ENCODE results near the gene CALM1.

The CALM1 gene

GRCh38 chr14:90373887-90374286 lies 22.9 kb upstream of the CALM1 start:
- Histone ChIP-seq H3K9ac (ENCODE audit: low read length) (no peak overlapping the region), H3K9me3 (ENCODE audit: control insufficient read depth, low read length) (no peaks in the 10 kb centered on the region), H3K27me3 (replicated peaks; ENCODE audit: control insufficient read depth, insufficient read depth, low read length) (no peaks in the 10 kb centered on the region), H3K36me3 (ENCODE audit: control insufficient read depth, insufficient read depth, low read length, severe bottlenecking) (no peaks in the 10 kb centered on the region), H3K4me3 (ENCODE audit: low read length) (no peak overlapping the region), H3K4me1 (ENCODE audit: control insufficient read depth, insufficient read depth, low read length) (no peaks in the 10 kb centered on the region)
- DNase-seq (ENCODE audit: low read depth), result no peak

DNA sequence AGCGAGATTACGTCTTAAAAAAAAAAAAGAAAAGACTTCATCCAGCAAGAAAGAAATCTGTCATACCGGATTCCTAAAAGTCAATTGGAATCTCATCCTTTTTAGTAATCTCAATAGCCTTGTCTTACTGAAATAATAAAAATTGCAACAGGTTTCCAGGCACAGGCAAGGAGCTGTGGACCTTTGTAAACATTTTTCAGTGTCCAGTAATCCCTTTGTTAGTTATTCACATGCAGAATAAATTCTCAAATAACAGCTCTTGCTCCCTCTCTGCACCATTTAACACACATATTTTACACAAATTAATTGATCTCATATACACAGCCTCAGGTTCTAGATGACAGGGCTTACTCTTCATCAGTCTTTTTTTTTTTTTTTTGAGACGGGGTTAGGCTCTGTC lies 22.0 kb upstream of the CALM1 start:
- H3K9me3 ChIP-seq (ENCODE audit: control insufficient read depth, low read length), result no peaks in the 10 kb centered on the region
- H3K4me3 ChIP-seq (ENCODE audit: low read length), result no peak overlapping the region

GRCh38 chr14:90375934-90376333 lies 20.9 kb upstream of the CALM1 start:
- Histone ChIP-seq H3K9me3 (ENCODE audit: control insufficient read depth, low read length) (no peaks in the 10 kb centered on the region), H3K9ac (ENCODE audit: low read length) (no peak overlapping the region), H3K27me3 (replicated peaks; ENCODE audit: control insufficient read depth, insufficient read depth, low read length) (no peaks in the 10 kb centered on the region), H3K4me1 (ENCODE audit: control insufficient read depth, insufficient read depth, low read length) (peaks cover 2% of the 10 kb centered on the region), H3K4me3 (ENCODE audit: low read length) (no peak overlapping the region), H3K36me3 (ENCODE audit: control insufficient read depth, insufficient read depth, low read length, severe bottlenecking) (no peaks in the 10 kb centered on the region)
- DNase-seq (ENCODE audit: low read depth), result no peak

More for the DNA sequence above, 22.0 kb upstream of the CALM1 start:
- no peak for DNase-seq (ENCODE audit: low read depth)
- no peak overlapping the region for H3K9ac ChIP-seq (ENCODE audit: low read length)
- no peaks in the 10 kb centered on the region for H3K36me3 ChIP-seq (ENCODE audit: control insufficient read depth, insufficient read depth, low read length, severe bottlenecking)
- no peaks in the 10 kb centered on the region for H3K27me3 ChIP-seq (replicated peaks; ENCODE audit: control insufficient read depth, insufficient read depth, low read length)
- no peaks in the 10 kb centered on the region for H3K4me1 ChIP-seq (ENCODE audit: control insufficient read depth, insufficient read depth, low read length)

DNA sequence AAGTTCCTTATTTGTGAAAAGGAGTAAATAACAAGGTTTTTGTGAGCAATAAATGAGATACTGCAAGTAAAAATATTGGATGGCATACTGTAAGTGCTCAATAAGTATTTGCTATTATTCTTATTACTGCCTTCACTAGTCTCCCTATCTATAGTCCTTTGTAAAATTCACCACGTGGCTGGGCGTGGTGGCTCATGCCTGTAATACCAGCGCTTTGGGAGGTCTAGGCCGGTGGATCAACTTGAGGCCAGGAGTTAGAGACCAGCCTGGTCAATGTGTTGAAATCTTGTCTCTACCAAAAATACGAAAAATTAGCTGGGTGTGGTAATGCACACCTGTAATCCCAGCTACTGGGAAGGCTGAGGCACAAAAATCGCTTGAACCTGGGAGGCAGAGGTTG lies 18.6 kb upstream of the CALM1 start:
- Histone ChIP-seq H3K9ac (ENCODE audit: low read length) (no peak overlapping the region), H3K9me3 (ENCODE audit: control insufficient read depth, low read length) (no peaks in the 10 kb centered on the region), H3K27me3 (replicated peaks; ENCODE audit: control insufficient read depth, insufficient read depth, low read length) (no peaks in the 10 kb centered on the region), H3K36me3 (ENCODE audit: control insufficient read depth, insufficient read depth, low read length, severe bottlenecking) (no peaks in the 10 kb centered on the region), H3K4me3 (ENCODE audit: low read length) (no peak overlapping the region), H3K4me1 (ENCODE audit: control insufficient read depth, insufficient read depth, low read length) (peaks cover 17% of the 10 kb centered on the region)
- no peak for DNase-seq (ENCODE audit: low read depth)

DNA sequence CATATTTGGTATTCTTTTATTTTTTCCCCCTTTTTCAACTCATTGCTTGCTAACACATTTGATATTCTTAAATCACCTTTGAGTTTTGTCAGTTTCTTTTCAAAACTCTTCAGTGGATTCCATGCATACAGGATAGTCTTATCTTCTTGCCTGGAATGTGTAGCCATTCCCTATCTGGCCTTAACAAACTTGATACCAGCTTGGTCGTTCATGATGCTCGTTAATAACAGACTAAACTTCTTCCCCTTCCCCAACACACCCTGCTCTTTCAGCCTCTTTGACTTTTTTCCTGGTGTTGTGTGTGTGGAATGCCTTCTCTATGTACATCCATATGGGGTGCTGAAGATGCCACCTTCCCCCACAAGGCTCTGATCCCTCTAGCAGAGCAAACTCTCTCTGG lies 17.7 kb upstream of the CALM1 start:
- no peaks in the 10 kb centered on the region for H3K36me3 ChIP-seq (ENCODE audit: control insufficient read depth, insufficient read depth, low read length, severe bottlenecking)
- H3K4me1 ChIP-seq (ENCODE audit: control insufficient read depth, insufficient read depth, low read length), result peaks cover 25% of the 10 kb centered on the region
- DNase-seq (ENCODE audit: low read depth), result no peak
- no peak overlapping the region for H3K4me3 ChIP-seq (ENCODE audit: low read length)
- no peak overlapping the region for H3K9ac ChIP-seq (ENCODE audit: low read length)
- no peaks in the 10 kb centered on the region for H3K9me3 ChIP-seq (ENCODE audit: control insufficient read depth, low read length)
- no peaks in the 10 kb centered on the region for H3K27me3 ChIP-seq (replicated peaks; ENCODE audit: control insufficient read depth, insufficient read depth, low read length)

- Histone ChIP-seq H3K36me3 (ENCODE audit: control insufficient read depth, insufficient read depth, low read length, severe bottlenecking) (no peaks in the 10 kb centered on the region), H3K4me3 (ENCODE audit: low read length) (peak overlapping the region; percentile 90), H3K9me3 (ENCODE audit: control insufficient read depth, low read length) (no peaks in the 10 kb centered on the region), H3K27me3 (replicated peaks; ENCODE audit: control insufficient read depth, insufficient read depth, low read length) (no peaks in the 10 kb centered on the region), H3K9ac (ENCODE audit: low read length) (peak overlapping the region; percentile 99), H3K4me1 (ENCODE audit: control insufficient read depth, insufficient read depth, low read length) (peaks cover 35% of the 10 kb centered on the region)
- DNase-seq (ENCODE audit: low read depth), result no peak
Observed at GRCh38 chr14:90381011-90381786, 15.6 kb upstream of the CALM1 start.

- H3K36me3 ChIP-seq (ENCODE audit: control insufficient read depth, insufficient read depth, low read length, severe bottlenecking), result no peaks in the 10 kb centered on the region
- H3K4me3 ChIP-seq (ENCODE audit: low read length), result peak overlapping the region; percentile 90
- no peaks in the 10 kb centered on the region for H3K27me3 ChIP-seq (replicated peaks; ENCODE audit: control insufficient read depth, insufficient read depth, low read length)
- peaks cover 41% of the 10 kb centered on the region for H3K4me1 ChIP-seq (ENCODE audit: control insufficient read depth, insufficient read depth, low read length)
- H3K9me3 ChIP-seq (ENCODE audit: control insufficient read depth, low read length), result no peaks in the 10 kb centered on the region
- H3K9ac ChIP-seq (ENCODE audit: low read length), result peak overlapping the region; percentile 99
- DNase-seq (ENCODE audit: low read depth), result no peak
Observed at GRCh38 chr14:90381999-90382451, 14.8 kb upstream of the CALM1 start.

DNA sequence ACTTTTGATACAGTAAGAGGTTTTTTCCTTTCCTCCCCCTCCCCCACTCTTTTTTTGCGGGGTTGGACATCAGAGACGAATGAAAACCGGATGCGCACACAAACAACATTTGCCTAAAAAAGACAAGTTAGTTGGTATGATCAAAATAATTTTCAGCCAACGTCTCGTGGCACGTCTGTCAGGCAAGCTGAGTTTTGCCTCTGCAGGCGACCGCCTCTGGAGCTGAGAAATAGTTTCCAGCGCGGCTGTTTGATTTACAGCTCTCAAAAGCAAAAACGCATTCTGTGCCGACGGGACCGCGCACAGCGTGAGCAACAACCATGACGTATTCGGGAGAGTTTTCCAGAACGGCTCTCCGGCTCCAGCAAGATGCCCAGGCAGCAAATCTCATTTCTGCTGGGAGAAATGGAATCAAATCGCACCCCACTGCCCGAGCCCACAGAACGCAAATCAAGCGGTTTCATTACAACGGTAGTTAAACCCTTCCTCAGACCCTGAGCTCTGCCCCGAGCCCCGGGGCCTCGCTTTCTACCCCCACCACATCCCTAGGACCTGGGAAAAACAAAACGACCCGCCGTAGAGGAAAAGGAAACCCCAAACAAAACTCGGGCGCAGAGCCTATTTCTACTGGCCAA lies 14.2 kb upstream of the CALM1 start:
- no peaks in the 10 kb centered on the region for H3K9me3 ChIP-seq (ENCODE audit: control insufficient read depth, low read length)

DNA sequence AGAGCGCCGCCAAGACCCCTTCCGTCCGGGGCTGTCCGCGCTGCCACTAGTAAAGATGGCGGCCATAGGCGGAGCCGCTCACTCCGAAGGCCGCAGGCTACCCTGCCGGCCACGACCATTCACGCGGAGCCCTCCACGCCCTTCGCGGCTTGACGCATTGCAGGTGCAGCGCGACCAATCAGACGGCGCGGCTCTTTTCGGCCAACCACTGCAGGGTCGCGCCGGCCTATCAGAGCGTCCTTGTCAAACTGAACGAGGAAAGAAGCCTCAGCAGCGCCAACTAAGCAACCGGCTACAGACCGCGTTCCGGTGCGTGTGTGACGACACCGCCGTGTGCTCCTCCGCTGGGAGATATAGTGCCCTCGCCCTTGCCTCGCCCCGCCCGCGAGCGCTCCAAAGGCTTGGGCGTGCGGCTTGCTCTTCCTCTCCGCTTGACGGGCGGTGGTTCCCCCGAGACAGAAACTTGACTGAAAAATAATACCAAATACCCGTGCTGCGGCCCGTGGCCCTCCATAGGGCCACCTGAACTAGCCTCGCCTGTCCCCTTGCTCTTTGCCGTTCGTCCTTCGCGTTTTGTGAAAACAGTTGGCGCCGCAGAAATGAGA lies 13.6 kb upstream of the CALM1 start:
- Histone ChIP-seq H3K36me3 (ENCODE audit: control insufficient read depth, insufficient read depth, low read length, severe bottlenecking) (no peaks in the 10 kb centered on the region), H3K27me3 (replicated peaks; ENCODE audit: control insufficient read depth, insufficient read depth, low read length) (no peaks in the 10 kb centered on the region), H3K9ac (ENCODE audit: low read length) (peak overlapping the region; percentile 99), H3K4me3 (ENCODE audit: low read length) (peak overlapping the region; percentile 90), H3K9me3 (ENCODE audit: control insufficient read depth, low read length) (no peaks in the 10 kb centered on the region), H3K4me1 (ENCODE audit: control insufficient read depth, insufficient read depth, low read length) (peaks cover 53% of the 10 kb centered on the region)
- peak; percentile 100 for DNase-seq (ENCODE audit: low read depth)

More for the DNA sequence above, 14.2 kb upstream of the CALM1 start:
- Histone ChIP-seq H3K27me3 (replicated peaks; ENCODE audit: control insufficient read depth, insufficient read depth, low read length) (no peaks in the 10 kb centered on the region), H3K36me3 (ENCODE audit: control insufficient read depth, insufficient read depth, low read length, severe bottlenecking) (no peaks in the 10 kb centered on the region), H3K4me3 (ENCODE audit: low read length) (peak overlapping the region; percentile 90), H3K9ac (ENCODE audit: low read length) (peak overlapping the region; percentile 99), H3K4me1 (ENCODE audit: control insufficient read depth, insufficient read depth, low read length) (peaks cover 47% of the 10 kb centered on the region)
- DNase-seq (ENCODE audit: low read depth), result peak; percentile 87

DNA sequence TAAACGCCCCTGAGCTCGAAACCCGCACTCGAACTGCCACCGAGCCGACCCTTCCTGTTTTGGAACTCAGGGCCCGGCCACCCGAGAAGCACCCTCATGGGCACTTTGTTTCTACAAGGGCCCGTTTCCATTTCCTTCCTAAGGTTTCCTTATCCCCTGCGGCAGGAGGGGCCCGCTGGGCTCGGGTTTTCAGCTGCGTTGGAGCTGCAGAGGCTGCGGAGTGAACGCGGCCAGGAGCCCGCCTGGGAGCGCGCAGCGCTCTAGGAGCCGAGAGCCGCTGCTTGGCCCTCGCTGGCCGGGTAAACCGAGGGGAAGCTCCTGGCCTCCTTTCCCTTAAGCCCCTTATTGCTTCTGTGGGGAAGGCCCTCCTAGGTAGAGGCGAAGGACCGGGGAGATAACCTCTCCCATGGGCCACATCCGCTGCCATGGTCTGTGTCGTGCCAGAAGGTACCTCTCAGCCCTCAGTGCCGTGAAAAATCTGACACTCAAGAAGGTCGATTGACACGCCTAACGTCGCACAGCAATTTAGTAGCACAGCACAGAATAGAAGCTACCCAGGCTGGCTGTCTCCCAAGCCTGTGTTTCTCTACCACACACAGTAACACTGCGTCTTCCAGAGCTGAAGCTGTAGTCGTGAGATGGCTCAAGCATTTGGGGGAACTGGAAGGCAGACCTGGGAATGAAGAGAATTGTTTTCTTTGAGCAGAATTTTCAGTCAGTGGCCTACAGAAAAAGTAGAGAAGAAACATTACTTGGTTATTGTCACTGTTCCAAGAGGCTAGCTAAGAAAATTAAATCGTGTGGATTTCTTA lies 12.9 kb upstream of the CALM1 start:
- H3K27me3 ChIP-seq (replicated peaks; ENCODE audit: control insufficient read depth, insufficient read depth, low read length), result no peaks in the 10 kb centered on the region
- H3K9ac ChIP-seq (ENCODE audit: low read length), result peak overlapping the region; percentile 93
- H3K4me3 ChIP-seq (ENCODE audit: low read length), result peak overlapping the region; percentile 90
- no peaks in the 10 kb centered on the region for H3K36me3 ChIP-seq (ENCODE audit: control insufficient read depth, insufficient read depth, low read length, severe bottlenecking)
- no peaks in the 10 kb centered on the region for H3K9me3 ChIP-seq (ENCODE audit: control insufficient read depth, low read length)
- DNase-seq (ENCODE audit: low read depth), result peak; percentile 54
- H3K4me1 ChIP-seq (ENCODE audit: control insufficient read depth, insufficient read depth, low read length), result peaks cover 60% of the 10 kb centered on the region

DNA sequence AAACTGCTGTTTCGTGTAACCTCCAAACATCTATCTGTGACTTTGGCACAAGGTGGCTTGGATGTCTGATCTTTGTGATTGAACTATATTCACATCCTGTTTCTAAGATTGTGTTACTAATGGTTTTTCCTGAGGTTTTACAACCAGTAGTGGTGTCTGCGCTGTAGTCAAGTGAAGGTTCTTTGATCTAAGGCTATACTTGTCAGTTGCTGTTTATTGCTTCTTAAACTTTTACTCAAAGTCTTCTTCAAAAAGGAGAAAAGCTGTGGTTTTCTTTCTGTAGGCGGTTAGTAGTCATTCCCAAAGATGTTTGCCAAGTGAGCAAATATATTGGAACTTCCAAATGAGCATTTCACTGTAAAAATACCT lies 12.3 kb upstream of the CALM1 start:
- H3K27me3 ChIP-seq (replicated peaks; ENCODE audit: control insufficient read depth, insufficient read depth, low read length), result no peaks in the 10 kb centered on the region
- H3K36me3 ChIP-seq (ENCODE audit: control insufficient read depth, insufficient read depth, low read length, severe bottlenecking), result no peaks in the 10 kb centered on the region
- H3K4me1 ChIP-seq (ENCODE audit: control insufficient read depth, insufficient read depth, low read length), result peaks cover 61% of the 10 kb centered on the region
- H3K9me3 ChIP-seq (ENCODE audit: control insufficient read depth, low read length), result no peaks in the 10 kb centered on the region
- DNase-seq (ENCODE audit: low read depth), result no peak
- H3K4me3 ChIP-seq (ENCODE audit: low read length), result peak overlapping the region; percentile 90
- peak overlapping the region; percentile 93 for H3K9ac ChIP-seq (ENCODE audit: low read length)

Measured in adipocyte (in vitro differentiated cells).